ENCODE data around the gene CROCC2.
A peak's percentile ranks its signal among the peaks of the same experiment; 100 is the strongest.

CROCC2 gene

GRCh38 chr2:241007111-241007510 lies 101.0 kb downstream of the CROCC2 start:
- H3K4me3 ChIP-seq (ENCODE audit: low read length), result no peak overlapping the region
- no peak overlapping the region for H3K27ac ChIP-seq (ENCODE audit: low read length)
- no peaks in the 10 kb centered on the region for H3K27me3 ChIP-seq (ENCODE audit: control insufficient read depth, insufficient read depth, low read length)
- no CpG with 5 or more reads among the region's 7 CpGs for WGBS (ENCODE audit: insufficient coverage, insufficient read length)
- peaks cover 17% of the 10 kb centered on the region for H3K4me1 ChIP-seq (ENCODE audit: control insufficient read depth, insufficient read depth, low read length)
- DNase-seq (ENCODE audit: low read depth, low spot score), result no peak
- H3K36me3 ChIP-seq (ENCODE audit: control insufficient read depth, insufficient read depth, low read length), result no peaks in the 10 kb centered on the region
- no peaks in the 10 kb centered on the region for H3K9me3 ChIP-seq (ENCODE audit: control insufficient read depth, insufficient read depth, low read length)

- Histone ChIP-seq H3K27me3 (ENCODE audit: control insufficient read depth, insufficient read depth, low read length) (no peaks in the 10 kb centered on the region), H3K27ac (ENCODE audit: low read length) (no peak overlapping the region), H3K36me3 (ENCODE audit: control insufficient read depth, insufficient read depth, low read length) (no peaks in the 10 kb centered on the region), H3K4me3 (ENCODE audit: low read length) (no peak overlapping the region), H3K9me3 (ENCODE audit: control insufficient read depth, insufficient read depth, low read length) (no peaks in the 10 kb centered on the region), H3K4me1 (ENCODE audit: control insufficient read depth, insufficient read depth, low read length) (peaks cover 17% of the 10 kb centered on the region)
- DNase-seq (ENCODE audit: low read depth, low spot score), result no peak
- WGBS (ENCODE audit: insufficient coverage, insufficient read length), result no CpG with 5 or more reads among the region's 20 CpGs
Observed at GRCh38 chr2:241007880-241008710, 102.0 kb downstream of the CROCC2 start.

DNA sequence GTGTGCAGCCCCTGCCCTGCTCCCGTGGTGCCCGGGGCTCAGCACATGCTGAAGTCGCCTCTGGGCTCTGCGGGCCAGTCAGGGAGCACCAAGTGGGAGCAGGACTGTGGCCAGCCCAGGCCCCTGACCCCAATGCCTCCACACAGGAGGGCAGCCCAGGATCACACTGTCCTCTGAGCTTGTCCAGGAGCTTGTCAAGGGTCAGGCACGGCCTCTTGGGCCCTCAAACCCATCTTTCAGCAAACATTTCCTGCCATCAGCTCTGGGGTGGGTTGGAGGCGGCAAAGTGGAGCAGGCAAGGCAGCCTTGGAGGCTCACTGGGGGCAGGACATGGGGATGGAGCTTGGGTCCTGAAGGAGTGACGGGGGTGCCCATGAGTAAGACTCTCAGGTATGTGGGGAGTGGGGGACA lies 102.6 kb downstream of the CROCC2 start:
- H3K4me3 ChIP-seq (ENCODE audit: low read length), result no peak overlapping the region
- H3K27ac ChIP-seq (ENCODE audit: low read length), result no peak overlapping the region
- no peaks in the 10 kb centered on the region for H3K36me3 ChIP-seq (ENCODE audit: control insufficient read depth, insufficient read depth, low read length)
- H3K9me3 ChIP-seq (ENCODE audit: control insufficient read depth, insufficient read depth, low read length), result no peaks in the 10 kb centered on the region
- H3K27me3 ChIP-seq (ENCODE audit: control insufficient read depth, insufficient read depth, low read length), result no peaks in the 10 kb centered on the region
- peaks cover 17% of the 10 kb centered on the region for H3K4me1 ChIP-seq (ENCODE audit: control insufficient read depth, insufficient read depth, low read length)
- WGBS (ENCODE audit: insufficient coverage, insufficient read length), result no CpG with 5 or more reads among the region's 7 CpGs
- DNase-seq (ENCODE audit: low read depth, low spot score), result no peak

DNA sequence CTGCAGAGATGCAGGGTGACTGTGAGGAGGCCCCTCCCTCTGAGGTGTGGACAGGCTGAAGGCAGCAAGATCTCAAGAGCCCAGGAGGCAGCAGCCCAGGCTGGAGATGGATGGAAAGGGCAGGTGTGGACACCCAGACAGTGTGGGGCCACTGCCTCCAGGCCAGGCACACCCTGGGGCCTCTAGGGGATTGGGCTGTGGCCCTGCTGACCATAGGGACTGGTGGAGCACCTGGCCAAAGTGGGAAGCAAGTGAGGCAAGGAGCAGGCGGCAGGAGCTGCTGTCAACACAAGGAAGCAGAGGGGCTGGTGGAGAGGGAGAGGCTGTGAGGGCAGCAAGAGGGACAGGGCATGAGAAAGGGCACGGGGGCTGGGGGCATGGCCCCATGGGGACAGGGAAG lies 103.1 kb downstream of the CROCC2 start:
- no CpG with 5 or more reads among the region's 2 CpGs for WGBS (ENCODE audit: insufficient coverage, insufficient read length)
- no peak for DNase-seq (ENCODE audit: low read depth, low spot score)
- Histone ChIP-seq H3K4me1 (ENCODE audit: control insufficient read depth, insufficient read depth, low read length) (peaks cover 17% of the 10 kb centered on the region), H3K9me3 (ENCODE audit: control insufficient read depth, insufficient read depth, low read length) (no peaks in the 10 kb centered on the region), H3K27ac (ENCODE audit: low read length) (no peak overlapping the region), H3K36me3 (ENCODE audit: control insufficient read depth, insufficient read depth, low read length) (no peaks in the 10 kb centered on the region), H3K4me3 (ENCODE audit: low read length) (no peak overlapping the region), H3K27me3 (ENCODE audit: control insufficient read depth, insufficient read depth, low read length) (no peaks in the 10 kb centered on the region)

GRCh38 chr2:241009601-241010530 lies 103.7 kb downstream of the CROCC2 start:
- DNase-seq (ENCODE audit: low read depth, low spot score), result peak; percentile 29
- Histone ChIP-seq H3K27me3 (ENCODE audit: control insufficient read depth, insufficient read depth, low read length) (no peaks in the 10 kb centered on the region), H3K4me1 (ENCODE audit: control insufficient read depth, insufficient read depth, low read length) (peaks cover 17% of the 10 kb centered on the region), H3K4me3 (ENCODE audit: low read length) (no peak overlapping the region), H3K27ac (ENCODE audit: low read length) (no peak overlapping the region), H3K36me3 (ENCODE audit: control insufficient read depth, insufficient read depth, low read length) (no peaks in the 10 kb centered on the region), H3K9me3 (ENCODE audit: control insufficient read depth, insufficient read depth, low read length) (no peaks in the 10 kb centered on the region)
- no CpG with 5 or more reads among the region's 28 CpGs for WGBS (ENCODE audit: insufficient coverage, insufficient read length)

- Histone ChIP-seq H3K27ac (ENCODE audit: low read length) (no peak overlapping the region), H3K27me3 (ENCODE audit: control insufficient read depth, insufficient read depth, low read length) (no peaks in the 10 kb centered on the region), H3K9me3 (ENCODE audit: control insufficient read depth, insufficient read depth, low read length) (no peaks in the 10 kb centered on the region), H3K4me3 (ENCODE audit: low read length) (no peak overlapping the region), H3K36me3 (ENCODE audit: control insufficient read depth, insufficient read depth, low read length) (no peaks in the 10 kb centered on the region), H3K4me1 (ENCODE audit: control insufficient read depth, insufficient read depth, low read length) (peaks cover 17% of the 10 kb centered on the region)
- whole genome bisulfite sequencing (ENCODE audit: insufficient coverage, insufficient read length), result no CpG with 5 or more reads among the region's 12 CpGs
- no peak for DNase-seq (ENCODE audit: low read depth, low spot score)
Observed at GRCh38 chr2:241010531-241011295, 104.6 kb downstream of the CROCC2 start.

- no peaks in the 10 kb centered on the region for H3K27me3 ChIP-seq (ENCODE audit: control insufficient read depth, insufficient read depth, low read length)
- DNase-seq (ENCODE audit: low read depth, low spot score), result no peak
- no CpG with 5 or more reads among the region's 9 CpGs for WGBS (ENCODE audit: insufficient coverage, insufficient read length)
- peaks cover 17% of the 10 kb centered on the region for H3K4me1 ChIP-seq (ENCODE audit: control insufficient read depth, insufficient read depth, low read length)
- H3K36me3 ChIP-seq (ENCODE audit: control insufficient read depth, insufficient read depth, low read length), result no peaks in the 10 kb centered on the region
- no peaks in the 10 kb centered on the region for H3K9me3 ChIP-seq (ENCODE audit: control insufficient read depth, insufficient read depth, low read length)
- no peak overlapping the region for H3K4me3 ChIP-seq (ENCODE audit: low read length)
- no peak overlapping the region for H3K27ac ChIP-seq (ENCODE audit: low read length)
Observed at GRCh38 chr2:241011296-241011600, 105.1 kb downstream of the CROCC2 start.

DNA sequence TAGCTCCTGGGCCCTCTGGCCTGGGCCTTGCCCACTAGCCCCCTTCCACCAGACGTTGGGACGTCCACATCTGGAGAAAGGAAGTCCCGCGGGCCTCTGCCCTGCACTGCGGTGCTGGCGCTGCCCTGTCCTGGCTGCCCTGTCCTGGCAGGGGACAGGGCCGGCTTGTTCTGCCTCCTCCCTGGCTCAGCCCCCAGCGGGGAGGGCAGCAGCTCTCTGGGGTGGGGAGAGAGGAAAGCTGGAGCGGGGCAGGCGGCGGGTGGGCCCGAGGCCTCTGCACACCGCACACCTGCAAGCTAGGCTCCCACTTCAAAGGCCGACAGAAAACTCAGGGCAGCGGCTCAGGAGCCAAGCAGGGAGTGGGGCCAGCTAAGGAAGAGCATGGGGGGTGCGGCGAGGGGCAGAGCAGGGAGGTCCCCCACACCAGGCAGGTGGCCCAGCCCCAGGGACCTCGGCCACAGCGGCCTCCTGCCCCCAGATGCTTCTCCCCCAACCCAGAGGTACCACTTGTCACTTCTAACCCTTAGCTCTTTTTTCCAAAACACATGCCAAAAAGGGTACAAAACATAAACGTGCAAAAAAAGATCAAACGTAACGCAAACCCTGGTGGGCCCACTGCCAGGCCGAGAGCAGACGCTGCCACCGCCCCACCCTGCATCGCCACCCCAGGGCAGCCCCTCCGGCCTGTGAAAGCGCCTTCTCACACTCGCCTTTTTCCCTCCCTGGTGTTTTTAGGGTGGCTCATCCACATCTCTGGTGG lies 105.8 kb downstream of the CROCC2 start:
- Histone ChIP-seq H3K27ac (ENCODE audit: low read length) (no peak overlapping the region), H3K4me1 (ENCODE audit: control insufficient read depth, insufficient read depth, low read length) (peaks cover 17% of the 10 kb centered on the region), H3K36me3 (ENCODE audit: control insufficient read depth, insufficient read depth, low read length) (no peaks in the 10 kb centered on the region), H3K27me3 (ENCODE audit: control insufficient read depth, insufficient read depth, low read length) (no peaks in the 10 kb centered on the region), H3K9me3 (ENCODE audit: control insufficient read depth, insufficient read depth, low read length) (no peaks in the 10 kb centered on the region), H3K4me3 (ENCODE audit: low read length) (no peak overlapping the region)
- DNase-seq (ENCODE audit: low read depth, low spot score), result no peak
- WGBS (ENCODE audit: insufficient coverage, insufficient read length), result no CpG with 5 or more reads among the region's 29 CpGs

DNA sequence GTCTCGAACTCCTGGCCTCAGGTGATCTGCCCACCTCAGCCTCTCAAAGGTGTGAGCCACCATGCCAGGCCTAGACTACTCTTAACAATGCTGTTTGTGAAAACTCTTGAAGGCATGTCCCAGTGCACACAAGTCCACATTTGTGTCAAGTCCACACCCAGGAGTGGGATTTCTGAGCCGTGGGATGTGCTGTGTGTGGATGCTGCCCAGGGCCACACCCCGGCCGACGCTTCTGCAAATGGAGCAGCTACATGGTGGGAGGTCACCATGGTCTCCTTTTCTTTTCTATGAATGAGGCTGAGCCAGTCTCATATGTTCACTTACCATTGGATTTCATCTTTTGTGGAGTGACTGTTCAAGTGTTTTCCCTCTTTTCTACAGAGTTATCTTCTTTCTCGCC lies 108.1 kb downstream of the CROCC2 start:
- no peaks in the 10 kb centered on the region for H3K27me3 ChIP-seq (ENCODE audit: control insufficient read depth, insufficient read depth, low read length)
- H3K36me3 ChIP-seq (ENCODE audit: control insufficient read depth, insufficient read depth, low read length), result no peaks in the 10 kb centered on the region
- WGBS (ENCODE audit: insufficient coverage, insufficient read length), result no CpG with 5 or more reads among the region's 6 CpGs
- H3K27ac ChIP-seq (ENCODE audit: low read length), result no peak overlapping the region
- H3K4me1 ChIP-seq (ENCODE audit: control insufficient read depth, insufficient read depth, low read length), result peaks cover 13% of the 10 kb centered on the region
- no peak for DNase-seq (ENCODE audit: low read depth, low spot score)
- no peaks in the 10 kb centered on the region for H3K9me3 ChIP-seq (ENCODE audit: control insufficient read depth, insufficient read depth, low read length)
- no peak overlapping the region for H3K4me3 ChIP-seq (ENCODE audit: low read length)

DNA sequence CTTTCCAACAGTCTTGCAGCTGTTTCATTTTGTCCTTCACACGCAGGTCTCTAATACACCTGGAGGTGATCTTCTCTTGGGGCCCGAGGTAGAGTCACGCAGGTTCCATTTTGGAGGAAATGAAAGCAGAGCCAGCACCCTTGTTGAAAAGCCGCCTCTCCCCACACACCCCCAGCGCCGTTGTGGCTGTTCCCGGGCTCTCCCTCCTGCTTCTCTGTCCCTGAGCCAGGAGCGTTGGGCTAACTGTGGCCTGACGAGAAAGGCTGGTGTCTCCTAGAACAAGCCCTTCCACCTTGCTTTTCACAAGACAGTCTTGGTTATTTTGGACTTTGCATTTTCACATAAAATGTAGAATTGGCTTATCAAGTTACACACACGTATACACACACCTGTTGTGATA lies 108.6 kb downstream of the CROCC2 start:
- Histone ChIP-seq H3K27ac (ENCODE audit: low read length) (no peak overlapping the region), H3K4me3 (ENCODE audit: low read length) (no peak overlapping the region), H3K4me1 (ENCODE audit: control insufficient read depth, insufficient read depth, low read length) (peaks cover 9% of the 10 kb centered on the region), H3K36me3 (ENCODE audit: control insufficient read depth, insufficient read depth, low read length) (no peaks in the 10 kb centered on the region), H3K9me3 (ENCODE audit: control insufficient read depth, insufficient read depth, low read length) (no peaks in the 10 kb centered on the region), H3K27me3 (ENCODE audit: control insufficient read depth, insufficient read depth, low read length) (no peaks in the 10 kb centered on the region)
- DNase-seq (ENCODE audit: low read depth, low spot score), result no peak
- no CpG with 5 or more reads among the region's 10 CpGs for WGBS (ENCODE audit: insufficient coverage, insufficient read length)
